ENCODE results near the gene NFE2L2. TPM values are rescaled to one million over a fixed set of nuclear protein-coding genes. Genes with fewer than 3 reads are reported as not detected.

NFE2L2 gene
- total RNA-seq, 3 donors from 2014 or later (not counting 1 experiment from before 2014, with no cell fraction given), result 76.0 to 99.8 (median 84.6) TPM

GRCh38 chr2:177239932-177240630, 24.4 kb downstream of the NFE2L2 start:
- H3K4me3 ChIP-seq (ENCODE audit: low read length), result no peak overlapping the region

DNA sequence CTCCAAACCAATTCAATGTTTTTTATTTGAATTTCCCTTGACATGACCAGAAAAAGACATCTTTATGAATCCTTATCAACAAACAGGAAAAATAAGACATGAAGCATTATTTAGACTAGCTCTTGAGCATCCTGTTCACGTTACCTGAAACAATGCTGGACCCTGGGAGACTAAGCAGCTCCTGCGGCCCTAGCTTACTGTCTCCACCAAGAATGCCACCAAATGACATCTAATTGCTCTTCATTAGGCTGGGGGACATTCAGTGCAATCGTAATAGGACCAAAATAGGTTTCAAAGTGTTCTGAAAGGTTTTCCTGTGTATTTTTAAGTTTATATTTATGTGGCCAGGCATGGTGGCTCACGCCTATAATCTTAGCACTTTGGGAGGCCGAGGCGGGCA, 25.5 kb downstream of the NFE2L2 start:
- WGBS (ENCODE audit: insufficient coverage), result 87% methylated on average over 6 of the region's 6 CpGs

More at GRCh38 chr2:177239932-177240630, 24.4 kb downstream of the NFE2L2 start:
- Histone ChIP-seq H3K36me3 (ENCODE audit: control insufficient read depth, insufficient read depth, low read length) (peaks cover 4% of the 10 kb centered on the region), H3K27ac (ENCODE audit: low read length) (peak overlapping the region; percentile 86), H3K9me3 (ENCODE audit: control insufficient read depth, insufficient read depth, low read length) (no peaks in the 10 kb centered on the region), H3K4me1 (ENCODE audit: control insufficient read depth, insufficient read depth, low read length) (peaks cover 42% of the 10 kb centered on the region), H3K27me3 (ENCODE audit: control insufficient read depth, insufficient read depth, low read length) (no peaks in the 10 kb centered on the region)
- peak; percentile 90 to 97 (median 90) for ATAC-seq
- intact Hi-C loops (cut with micrococcal nuclease), result loop anchor here (1.0 to 2.0 kb wide), 2 partner anchors 12 to 23 kb away; no protein-coding TSS in a partner anchor
- TF ChIP-seq, protein P1, sequence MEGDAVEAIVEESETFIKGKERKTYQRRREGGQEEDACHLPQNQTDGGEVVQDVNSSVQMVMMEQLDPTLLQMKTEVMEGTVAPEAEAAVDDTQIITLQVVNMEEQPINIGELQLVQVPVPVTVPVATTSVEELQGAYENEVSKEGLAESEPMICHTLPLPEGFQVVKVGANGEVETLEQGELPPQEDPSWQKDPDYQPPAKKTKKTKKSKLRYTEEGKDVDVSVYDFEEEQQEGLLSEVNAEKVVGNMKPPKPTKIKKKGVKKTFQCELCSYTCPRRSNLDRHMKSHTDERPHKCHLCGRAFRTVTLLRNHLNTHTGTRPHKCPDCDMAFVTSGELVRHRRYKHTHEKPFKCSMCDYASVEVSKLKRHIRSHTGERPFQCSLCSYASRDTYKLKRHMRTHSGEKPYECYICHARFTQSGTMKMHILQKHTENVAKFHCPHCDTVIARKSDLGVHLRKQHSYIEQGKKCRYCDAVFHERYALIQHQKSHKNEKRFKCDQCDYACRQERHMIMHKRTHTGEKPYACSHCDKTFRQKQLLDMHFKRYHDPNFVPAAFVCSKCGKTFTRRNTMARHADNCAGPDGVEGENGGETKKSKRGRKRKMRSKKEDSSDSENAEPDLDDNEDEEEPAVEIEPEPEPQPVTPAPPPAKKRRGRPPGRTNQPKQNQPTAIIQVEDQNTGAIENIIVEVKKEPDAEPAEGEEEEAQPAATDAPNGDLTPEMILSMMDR (IDR thresholded peaks at IDR 0.05), result no peak
- Mint-ChIP-seq H3K27ac (peak overlapping the region; percentile 91 to 93), H3K4me3 (peak overlapping the region; percentile 80), H3K27me3 (ENCODE audit: low read depth in 2 of 2) (no peaks in the 10 kb centered on the region), H3K9me3 (no peaks in the 10 kb centered on the region), H3K36me3 (no peaks in the 10 kb centered on the region), H3K4me1 (peaks cover 78% of the 10 kb centered on the region in 2 donors)
- peak; percentile 52 to 73 for DNase-seq
- WGBS (ENCODE audit: insufficient coverage), result 27% methylated on average over 5 of the region's 5 CpGs

DNA sequence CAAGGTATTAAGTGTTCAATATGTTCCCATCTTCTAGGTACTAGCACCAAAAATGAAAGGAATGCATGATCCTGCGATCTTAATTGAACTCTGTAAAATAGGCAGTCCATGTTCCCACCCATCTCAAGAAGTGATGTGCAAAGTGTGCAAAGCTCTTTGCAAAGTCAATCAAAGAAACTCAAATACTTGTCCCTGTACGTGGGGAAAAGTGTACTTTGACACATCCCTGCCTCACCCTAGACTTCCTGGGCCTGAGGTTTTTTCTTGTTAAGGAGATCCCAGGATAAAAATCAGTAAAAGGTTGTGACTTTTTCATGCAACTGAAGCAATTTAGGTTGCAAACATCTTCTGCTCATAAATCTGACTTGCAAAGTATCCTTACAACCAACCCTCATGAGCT, 26.6 kb downstream of the NFE2L2 start:
- TF ChIP-seq, protein P1 (IDR thresholded peaks at IDR 0.05), result no peak
- DNase-seq (no peak), ATAC-seq (no peak)
- no peaks in the 10 kb centered on the region for H3K27me3 ChIP-seq (ENCODE audit: control insufficient read depth, insufficient read depth, low read length)
- Mint-ChIP-seq H3K27me3 (ENCODE audit: low read depth in 2 of 2) (no peaks in the 10 kb centered on the region), H3K36me3 (no peaks in the 10 kb centered on the region), H3K27ac (peak overlapping the region; percentile 91 to 93), H3K9me3 (no peaks in the 10 kb centered on the region), H3K4me3 (no peak overlapping the region), H3K4me1 (peaks cover 76 to 81% of the 10 kb centered on the region in 2 donors)
- WGBS (ENCODE audit: insufficient coverage), result 58% methylated on average over 2 of the region's 2 CpGs
- H3K9me3 ChIP-seq (ENCODE audit: control insufficient read depth, insufficient read depth, low read length), result no peaks in the 10 kb centered on the region
- H3K4me3 ChIP-seq (ENCODE audit: low read length), result no peak overlapping the region
- intact Hi-C loops (cut with micrococcal nuclease), result no loop called here
- H3K27ac ChIP-seq (ENCODE audit: low read length), result no peak overlapping the region
- peaks cover 20% of the 10 kb centered on the region for H3K36me3 ChIP-seq (ENCODE audit: control insufficient read depth, insufficient read depth, low read length)
- H3K4me1 ChIP-seq (ENCODE audit: control insufficient read depth, insufficient read depth, low read length), result peaks cover 34% of the 10 kb centered on the region

More for the DNA sequence above, 25.5 kb downstream of the NFE2L2 start:
- Mint-ChIP-seq H3K4me1 (peaks cover 73 to 79% of the 10 kb centered on the region in 2 donors), H3K4me3 (peak overlapping the region; percentile 80), H3K36me3 (no peaks in the 10 kb centered on the region), H3K9me3 (no peaks in the 10 kb centered on the region), H3K27ac (peak overlapping the region; percentile 91 to 93), H3K27me3 (ENCODE audit: low read depth in 2 of 2) (no peaks in the 10 kb centered on the region)
- H3K4me1 ChIP-seq (ENCODE audit: control insufficient read depth, insufficient read depth, low read length), result peaks cover 42% of the 10 kb centered on the region
- DNase-seq (no peak), ATAC-seq (no peak)
- H3K27me3 ChIP-seq (ENCODE audit: control insufficient read depth, insufficient read depth, low read length), result no peaks in the 10 kb centered on the region
- H3K4me3 ChIP-seq (ENCODE audit: low read length), result no peak overlapping the region
- H3K36me3 ChIP-seq (ENCODE audit: control insufficient read depth, insufficient read depth, low read length), result peaks cover 9% of the 10 kb centered on the region
- no peaks in the 10 kb centered on the region for H3K9me3 ChIP-seq (ENCODE audit: control insufficient read depth, insufficient read depth, low read length)
- intact Hi-C loops (cut with micrococcal nuclease), result no loop called here
- peak overlapping the region; percentile 86 for H3K27ac ChIP-seq (ENCODE audit: low read length)
- TF ChIP-seq, protein P1 (IDR thresholded peaks at IDR 0.05), result no peak
